ENCODE results near the gene SOX13.
A peak's percentile ranks its signal among the peaks of the same experiment; 100 is the strongest.

Gene SOX13

DNA sequence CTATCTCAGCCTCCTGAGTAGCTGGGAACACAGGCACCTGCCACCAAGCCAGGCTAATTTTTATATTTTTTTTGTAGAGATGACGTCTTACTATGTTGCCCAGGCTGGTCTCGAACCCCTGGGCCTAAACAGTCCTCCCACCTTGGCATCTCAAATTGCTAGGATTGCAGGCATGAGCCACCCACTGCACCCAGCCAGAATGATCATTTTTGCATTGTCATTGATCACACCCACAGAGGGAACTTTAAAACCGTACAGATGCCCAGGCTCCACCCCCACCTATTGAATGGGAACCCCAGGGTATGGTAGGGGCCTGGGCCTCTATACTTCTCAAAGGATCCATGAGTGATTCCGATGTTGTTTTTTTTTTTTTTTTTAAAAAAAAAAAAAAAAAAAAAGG, 42.2 kb downstream of the SOX13 start:
- no peak overlapping the region for H3K4me3 ChIP-seq (ENCODE audit: low read length)
- TF ChIP-seq, protein P1, sequence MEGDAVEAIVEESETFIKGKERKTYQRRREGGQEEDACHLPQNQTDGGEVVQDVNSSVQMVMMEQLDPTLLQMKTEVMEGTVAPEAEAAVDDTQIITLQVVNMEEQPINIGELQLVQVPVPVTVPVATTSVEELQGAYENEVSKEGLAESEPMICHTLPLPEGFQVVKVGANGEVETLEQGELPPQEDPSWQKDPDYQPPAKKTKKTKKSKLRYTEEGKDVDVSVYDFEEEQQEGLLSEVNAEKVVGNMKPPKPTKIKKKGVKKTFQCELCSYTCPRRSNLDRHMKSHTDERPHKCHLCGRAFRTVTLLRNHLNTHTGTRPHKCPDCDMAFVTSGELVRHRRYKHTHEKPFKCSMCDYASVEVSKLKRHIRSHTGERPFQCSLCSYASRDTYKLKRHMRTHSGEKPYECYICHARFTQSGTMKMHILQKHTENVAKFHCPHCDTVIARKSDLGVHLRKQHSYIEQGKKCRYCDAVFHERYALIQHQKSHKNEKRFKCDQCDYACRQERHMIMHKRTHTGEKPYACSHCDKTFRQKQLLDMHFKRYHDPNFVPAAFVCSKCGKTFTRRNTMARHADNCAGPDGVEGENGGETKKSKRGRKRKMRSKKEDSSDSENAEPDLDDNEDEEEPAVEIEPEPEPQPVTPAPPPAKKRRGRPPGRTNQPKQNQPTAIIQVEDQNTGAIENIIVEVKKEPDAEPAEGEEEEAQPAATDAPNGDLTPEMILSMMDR (conservative IDR thresholded peaks at IDR 0.05; ENCODE audit: low read length) = no peak
- no peak for DNase-seq (ENCODE audit: low read depth)

DNA sequence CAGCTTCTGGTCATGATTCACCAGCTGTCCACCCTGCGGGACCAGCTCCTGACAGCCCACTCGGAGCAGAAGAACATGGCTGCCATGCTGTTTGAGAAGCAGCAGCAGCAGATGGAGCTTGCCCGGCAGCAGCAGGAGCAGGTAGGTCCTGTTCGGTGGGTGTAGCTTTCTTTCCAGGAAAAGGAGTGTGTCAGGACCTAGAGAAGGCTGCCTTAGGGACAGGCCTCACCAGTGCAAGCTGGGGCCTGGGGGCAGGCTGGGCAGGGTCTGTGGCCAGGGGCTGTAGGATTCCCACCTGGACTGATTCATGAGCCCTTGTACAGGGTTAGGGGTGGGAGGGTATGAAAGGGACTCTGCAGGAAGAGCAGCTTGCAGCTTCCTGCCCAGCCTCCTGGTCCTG, 43.6 kb downstream of the SOX13 start:
- H3K4me3 ChIP-seq (ENCODE audit: low read length) = no peak overlapping the region
- TF ChIP-seq, protein P1 (conservative IDR thresholded peaks at IDR 0.05; ENCODE audit: low read length) = no peak
- no peak for DNase-seq (ENCODE audit: low read depth)

DNA sequence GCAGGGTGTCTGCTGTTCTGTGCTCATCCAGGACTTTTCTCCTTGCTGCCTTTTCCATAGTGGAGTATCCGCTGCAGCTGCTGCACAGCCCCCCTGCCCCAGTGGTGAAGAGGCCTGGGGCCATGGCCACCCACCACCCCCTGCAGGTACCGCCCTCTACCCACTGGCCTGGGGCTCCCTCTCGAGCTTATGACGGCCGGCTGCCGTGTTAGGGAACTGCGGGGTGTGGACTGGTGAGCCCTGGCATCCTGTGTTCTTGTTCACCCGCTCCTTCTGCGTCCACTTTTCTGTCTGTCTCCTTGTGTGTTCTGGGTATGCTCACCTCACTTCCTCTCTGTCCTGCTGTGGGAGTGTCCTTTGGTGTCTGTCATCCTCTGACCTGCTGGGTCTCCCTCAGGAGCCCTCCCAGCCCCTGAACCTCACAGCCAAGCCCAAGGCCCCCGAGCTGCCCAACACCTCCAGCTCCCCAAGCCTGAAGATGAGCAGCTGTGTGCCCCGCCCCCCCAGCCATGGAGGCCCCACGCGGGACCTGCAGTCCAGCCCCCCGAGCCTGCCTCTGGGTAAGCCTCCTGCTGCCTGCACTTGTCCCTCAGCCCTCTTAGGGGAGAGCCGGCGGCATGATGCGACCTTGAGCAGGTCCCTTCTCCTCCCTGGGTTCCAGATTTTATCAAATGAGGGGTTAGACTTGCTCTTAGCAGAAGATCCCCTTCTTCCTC, 49.1 kb downstream of the SOX13 start:
- no peak for DNase-seq (ENCODE audit: low read depth)
- TF ChIP-seq, protein P1 (conservative IDR thresholded peaks at IDR 0.05; ENCODE audit: low read length) = no peak

DNA sequence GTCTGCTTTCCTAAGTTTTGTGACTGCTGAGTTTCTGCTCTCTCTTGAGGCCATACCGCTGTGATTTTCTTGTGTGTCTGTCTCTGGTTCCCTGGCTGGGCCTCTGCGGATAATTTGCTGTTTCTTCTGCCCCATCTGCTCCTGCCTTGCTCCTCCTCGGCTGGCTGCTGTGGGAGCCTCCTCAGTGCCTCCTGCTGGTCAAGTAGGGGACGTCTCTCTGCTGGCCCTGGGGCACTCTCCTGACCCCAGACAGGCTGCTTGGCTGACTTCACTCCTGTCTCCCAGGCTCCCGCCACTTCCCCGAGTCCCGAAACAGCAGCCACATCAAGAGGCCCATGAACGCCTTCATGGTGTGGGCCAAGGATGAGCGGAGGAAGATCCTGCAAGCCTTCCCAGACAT, 50.5 kb downstream of the SOX13 start:
- no peak for DNase-seq (ENCODE audit: low read depth)
- H3K4me3 ChIP-seq (ENCODE audit: low read length) = no peak overlapping the region
- TF ChIP-seq, protein P1 (conservative IDR thresholded peaks at IDR 0.05; ENCODE audit: low read length) = peak; percentile 29

More for the DNA sequence above, 49.1 kb downstream of the SOX13 start:
- no peak overlapping the region for H3K4me3 ChIP-seq (ENCODE audit: low read length)

DNA sequence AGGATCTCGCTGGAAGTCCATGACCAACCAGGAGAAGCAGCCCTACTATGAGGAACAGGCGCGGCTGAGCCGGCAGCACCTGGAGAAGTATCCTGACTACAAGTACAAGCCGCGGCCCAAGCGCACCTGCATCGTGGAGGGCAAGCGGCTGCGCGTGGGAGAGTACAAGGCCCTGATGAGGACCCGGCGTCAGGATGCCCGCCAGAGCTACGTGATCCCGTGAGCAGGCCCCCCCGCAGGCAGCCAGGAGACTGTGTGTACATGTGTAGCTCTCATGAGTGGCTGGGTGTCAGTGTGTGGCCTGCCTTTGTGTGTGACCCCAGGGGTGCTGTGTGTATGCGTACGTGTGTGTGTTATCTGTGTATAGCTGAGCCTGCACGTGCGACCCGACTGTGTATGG, 51.7 kb downstream of the SOX13 start:
- TF ChIP-seq, protein P1 (conservative IDR thresholded peaks at IDR 0.05; ENCODE audit: low read length) = no peak
- no peak for DNase-seq (ENCODE audit: low read depth)
- H3K4me3 ChIP-seq (ENCODE audit: low read length) = no peak overlapping the region

DNA sequence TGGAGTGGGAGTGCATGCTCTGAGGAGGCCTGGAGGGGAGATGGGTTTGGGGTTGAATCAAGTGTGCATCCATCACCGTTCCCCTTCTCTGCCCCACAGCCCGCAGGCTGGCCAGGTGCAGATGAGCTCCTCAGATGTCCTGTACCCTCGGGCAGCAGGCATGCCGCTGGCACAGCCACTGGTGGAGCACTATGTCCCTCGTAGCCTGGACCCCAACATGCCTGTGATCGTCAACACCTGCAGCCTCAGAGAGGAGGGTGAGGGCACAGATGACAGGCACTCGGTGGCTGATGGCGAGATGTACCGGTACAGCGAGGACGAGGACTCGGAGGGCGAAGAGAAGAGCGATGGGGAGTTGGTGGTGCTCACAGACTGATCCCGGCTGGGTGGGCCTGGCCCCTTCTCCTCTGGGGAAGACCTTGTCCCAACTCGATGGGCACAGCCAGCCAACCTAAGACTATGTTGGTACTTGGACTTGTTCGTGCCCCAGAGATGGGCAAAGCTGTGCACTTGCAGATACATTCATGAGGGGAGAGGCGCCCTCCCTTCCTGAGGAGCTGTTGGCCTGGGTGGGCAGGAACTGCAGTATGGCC, 52.9 kb downstream of the SOX13 start:
- H3K4me3 ChIP-seq (ENCODE audit: low read length) = no peak overlapping the region
- TF ChIP-seq, protein P1 (conservative IDR thresholded peaks at IDR 0.05; ENCODE audit: low read length) = no peak
- no peak for DNase-seq (ENCODE audit: low read depth)

DNA sequence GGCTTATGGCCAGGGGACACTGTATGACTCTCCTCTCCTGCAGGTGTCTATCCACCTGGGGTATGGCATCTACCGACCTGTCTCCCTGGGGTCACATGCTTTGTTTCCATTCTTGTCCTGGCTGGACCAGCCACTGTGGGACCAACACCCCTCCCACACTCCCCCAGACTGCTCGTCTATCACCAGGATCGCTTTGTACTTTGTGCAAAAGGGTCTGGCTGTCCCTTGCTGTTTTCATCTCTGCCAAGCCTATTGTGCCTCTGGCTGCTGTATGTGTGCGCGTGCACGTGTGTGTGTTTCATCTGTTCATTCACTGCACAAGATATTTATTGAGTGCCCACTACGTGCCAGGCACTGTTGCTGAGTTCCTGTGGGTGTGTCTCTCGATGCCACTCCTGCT, 53.5 kb downstream of the SOX13 start:
- DNase-seq (ENCODE audit: low read depth) = no peak

More for the DNA sequence above, 53.5 kb downstream of the SOX13 start:
- H3K4me3 ChIP-seq (ENCODE audit: low read length) = no peak overlapping the region
- TF ChIP-seq, protein P1 (conservative IDR thresholded peaks at IDR 0.05; ENCODE audit: low read length) = no peak

All from AG10803 (cell line).